Endothelial cell (in vitro differentiated cells): ENCODE data around the gene SETDB2. TPM values are rescaled to one million over a fixed set of nuclear protein-coding genes. Genes with fewer than 3 reads are reported as not detected.

ENCODE experiments used
- DNase-seq: peaks from one replicate; pipeline ENCODE4 v3.0.0; 2021; ENCODE audit warnings: low spot score
- H3K27ac Mint-ChIP-seq: one replicate; pipeline ENCODE4 v1.8.0; 2021; ENCODE audit warnings: mixed read lengths, inconsistent platforms; ENCODE audit not compliant: unreplicated experiment
- H3K27me3 Mint-ChIP-seq: one replicate; pipeline ENCODE4 v1.8.0; 2021; ENCODE audit warnings: mild to moderate bottlenecking, moderate library complexity, mixed read lengths, inconsistent platforms; ENCODE audit not compliant: unreplicated experiment
- H3K36me3 Mint-ChIP-seq: one replicate; pipeline ENCODE4 v1.8.0; 2021; ENCODE audit warnings: mild to moderate bottlenecking, low read depth, mixed read lengths, inconsistent platforms; ENCODE audit not compliant: unreplicated experiment
- H3K4me1 Mint-ChIP-seq: one replicate; pipeline ENCODE4 v1.8.0; 2021; ENCODE audit warnings: mild to moderate bottlenecking, mixed read lengths, inconsistent platforms; ENCODE audit not compliant: unreplicated experiment
- H3K4me3 Mint-ChIP-seq: one replicate; pipeline ENCODE4 v1.8.0; 2021; ENCODE audit warnings: mild to moderate bottlenecking, mixed read lengths, inconsistent platforms; ENCODE audit not compliant: unreplicated experiment
- H3K9me3 Mint-ChIP-seq: one replicate; pipeline ENCODE4 v1.8.0; 2021; ENCODE audit warnings: mixed read lengths, inconsistent platforms; ENCODE audit not compliant: unreplicated experiment
- CTCF ChIP-seq: fragments of 200-600 bp; sonication (generic); IDR thresholded peaks from one replicate; pipeline ENCODE4 v1.5.0; 2021; ENCODE audit warnings: antibody characterized with exemption; ENCODE audit not compliant: unreplicated experiment
- total RNA-seq: library from RNA; stranded (reverse); fragmentation: NEBNext Ultra II Directional; extraction: Animal tissue kit (Norgen Biotek cat#: 25700); gene quantifications from one replicate; pipeline ENCODE4 v1.2.1, GENCODE V29; 2021; ENCODE audit not compliant: unreplicated experiment

SETDB2 gene
- total RNA-seq, 1 donor from 2014 or later, result 8.9 TPM

DNA sequence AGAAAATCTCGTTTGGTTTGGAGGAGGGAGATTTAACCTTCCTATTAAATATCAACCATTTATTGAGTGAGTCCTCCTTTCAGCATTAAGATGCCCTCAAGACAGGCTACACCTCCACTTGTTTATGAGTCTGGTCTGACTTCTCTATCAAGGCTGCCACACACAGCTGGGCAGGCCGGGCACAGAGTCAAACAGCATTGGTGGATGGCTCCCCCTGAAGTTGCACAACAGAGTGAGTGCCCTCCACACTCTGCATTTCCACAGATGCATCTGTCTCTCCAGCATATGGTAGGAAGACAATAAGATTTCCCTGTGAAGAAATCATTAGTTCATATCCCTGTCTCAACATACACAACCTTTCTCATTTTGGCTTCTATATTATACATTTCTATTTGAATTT is 83.0 kb downstream of the SETDB2 start:
- Mint-ChIP-seq H3K9me3 (no peaks in the 10 kb centered on the region), H3K4me3 (no peak overlapping the region)

DNA sequence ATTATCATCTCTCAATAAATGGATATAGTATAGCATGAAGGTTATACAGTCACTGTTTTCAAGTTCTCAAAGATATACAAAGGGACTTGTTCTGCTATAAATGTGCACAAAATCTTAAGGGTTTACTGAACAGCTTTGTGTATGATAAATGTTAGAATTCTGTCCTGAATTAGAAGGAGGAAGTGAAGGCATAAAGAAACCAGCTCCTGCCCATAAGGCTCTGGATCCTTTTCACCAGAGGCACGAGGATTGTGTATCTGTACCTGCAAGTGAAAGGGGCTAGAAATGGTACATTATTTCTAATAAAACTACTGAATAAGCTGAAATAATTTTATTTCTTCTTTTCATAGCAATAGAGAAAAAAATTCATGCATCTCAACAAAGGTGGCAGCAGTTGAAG is 84.1 kb downstream of the SETDB2 start:
- peaks cover 7% of the 10 kb centered on the region for H3K36me3 Mint-ChIP-seq
- no peaks in the 10 kb centered on the region for H3K27me3 Mint-ChIP-seq
- no peaks in the 10 kb centered on the region for H3K4me1 Mint-ChIP-seq
- H3K4me3 Mint-ChIP-seq, result no peak overlapping the region
- no peak for DNase-seq
- TF ChIP-seq CTCF, result no peak
- H3K27ac Mint-ChIP-seq, result no peak overlapping the region
- H3K9me3 Mint-ChIP-seq, result no peaks in the 10 kb centered on the region

More for the DNA sequence above, 83.0 kb downstream of the SETDB2 start:
- Mint-ChIP-seq H3K36me3 (peaks cover 7% of the 10 kb centered on the region), H3K4me1 (no peaks in the 10 kb centered on the region), H3K27me3 (no peaks in the 10 kb centered on the region), H3K27ac (no peak overlapping the region)
- DNase-seq, result no peak
- no peak for TF ChIP-seq CTCF

- no peak for TF ChIP-seq CTCF
- H3K4me3 Mint-ChIP-seq, result no peak overlapping the region
- no peak overlapping the region for H3K27ac Mint-ChIP-seq
- DNase-seq, result no peak
- peaks cover 17% of the 10 kb centered on the region for H3K36me3 Mint-ChIP-seq
- H3K9me3 Mint-ChIP-seq, result no peaks in the 10 kb centered on the region
- no peaks in the 10 kb centered on the region for H3K4me1 Mint-ChIP-seq
- H3K27me3 Mint-ChIP-seq, result no peaks in the 10 kb centered on the region
Measured at GRCh38 chr13:49530457-49530856, 86.4 kb downstream of the SETDB2 start.

- TF ChIP-seq CTCF, result no peak
- H3K27me3 Mint-ChIP-seq, result peaks cover 1% of the 10 kb centered on the region
- H3K27ac Mint-ChIP-seq, result no peak overlapping the region
- H3K9me3 Mint-ChIP-seq, result no peaks in the 10 kb centered on the region
- peaks cover 17% of the 10 kb centered on the region for H3K36me3 Mint-ChIP-seq
- no peak for DNase-seq
- H3K4me3 Mint-ChIP-seq, result no peak overlapping the region
- H3K4me1 Mint-ChIP-seq, result no peaks in the 10 kb centered on the region
Measured at GRCh38 chr13:49532593-49532992, 88.5 kb downstream of the SETDB2 start.

DNA sequence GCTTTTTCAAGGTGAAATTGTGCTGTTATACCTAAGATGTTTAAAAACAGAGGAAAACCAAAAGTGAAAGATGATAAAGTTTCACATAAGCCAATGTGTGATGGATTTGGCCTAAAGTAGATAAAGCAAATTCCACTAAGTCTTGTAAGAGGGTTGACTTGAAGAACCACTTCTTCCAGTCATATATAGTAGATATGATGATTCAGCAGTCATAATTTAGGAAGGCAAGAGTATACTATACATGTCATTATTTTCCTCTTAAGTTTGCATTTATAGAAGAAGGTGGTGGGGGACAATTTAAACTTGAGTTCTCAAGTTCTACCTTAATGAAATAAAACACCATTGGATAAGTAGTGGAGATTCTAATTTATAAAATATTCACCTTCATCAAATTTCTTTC is 88.9 kb downstream of the SETDB2 start:
- H3K4me3 Mint-ChIP-seq, result no peak overlapping the region
- no peaks in the 10 kb centered on the region for H3K4me1 Mint-ChIP-seq
- no peaks in the 10 kb centered on the region for H3K9me3 Mint-ChIP-seq
- DNase-seq, result no peak
- no peak for TF ChIP-seq CTCF
- H3K27ac Mint-ChIP-seq, result no peak overlapping the region
- peaks cover 1% of the 10 kb centered on the region for H3K27me3 Mint-ChIP-seq
- H3K36me3 Mint-ChIP-seq, result peaks cover 20% of the 10 kb centered on the region
